K562 (cell line): Measurements from ENCODE around the gene GNPTAB. TPM values are rescaled to one million over a fixed set of nuclear protein-coding genes. Genes with fewer than 3 reads are reported as not detected.
A peak's percentile ranks its signal among the peaks of the same experiment; 100 is the strongest.

Experiments
- BRCA1 ChIP-seq, 2 experiments: fragments of 450-650 bp in 1 of 2; sonication (generic) in 1 of 2; formaldehyde crosslinking in 1 of 2; IDR thresholded peaks; 2 replicates each; pipeline versions ENCODE4 v1.5.0 to v1.6.1; 2017 to 2020; ENCODE audit warnings: mild to moderate bottlenecking in 1 of 2, missing genetic modification reagents in 1 of 2
- POLR3A ChIP-seq: IDR thresholded peaks from 2 replicates; pipeline ENCODE4 v1.6.1; 2011; ENCODE audit warnings: borderline replicate concordance, mild to moderate bottlenecking, moderate library complexity; ENCODE audit not compliant: insufficient read length, insufficient read depth; ENCODE audit errors: extremely low read depth
- polyA plus RNA-seq, 8 experiments: library from polyadenylated mRNA; depleted of rRNA in 4 of 8; stranded (reverse) in 5 of 8; unstranded in 3 of 8; fragments of >200 nt; fragmentation: Nextera tagmentation in 2 of 8; fragmentation: Illumina TruSeq in 1 of 8; extraction: Ambion mirVana in 2 of 8; extraction: Trizol in 1 of 8; gene quantifications; 2 replicates each; pipeline versions ENCODE4 v1.2.1 to v1.2.3, GENCODE V29; 2011 to 2014; ENCODE audit warnings: inconsistent platforms in 1 of 8, missing spikeins in 1 of 8
- total RNA-seq, 7 experiments: library from RNA; depleted of rRNA in 6 of 7; stranded (reverse); fragments of >200 nt in 6 of 7; fragmentation: Illumina TruSeq in 2 of 7; extraction: Trizol in 2 of 7; gene quantifications; 2 replicates each; pipeline versions ENCODE4 v1.2.1 to v1.2.3, GENCODE V29; 2011 to 2021; ENCODE audit warnings: low replicate concordance in 1 of 7
- TF ChIP-seq, protein P1 (sequence below): fragments of 250-450 bp; sonication (Bioruptor Pico); IDR thresholded peaks from 2 replicates; pipeline ENCODE4 v1.5.0; 2021; ENCODE audit warnings: mild to moderate bottlenecking, moderate library complexity
- TF ChIP-seq, protein P2 (sequence below): fragments of 450-650 bp; IDR thresholded peaks from 2 replicates; pipeline ENCODE4 v1.6.1; 2016; ENCODE audit warnings: low read depth
- TF ChIP-seq, protein P3 (sequence below): sonication (generic); formaldehyde crosslinking; IDR thresholded peaks from 2 replicates; pipeline ENCODE4 v1.8.0; 2022; ENCODE audit warnings: mild to moderate bottlenecking, missing genetic modification reagents
- TF ChIP-seq, protein P4 (sequence below): sonication (generic); formaldehyde crosslinking; IDR thresholded peaks from 2 replicates; pipeline ENCODE4 v1.8.0; 2022; ENCODE audit warnings: mild to moderate bottlenecking, missing genetic modification reagents

GNPTAB gene
- total and polyA plus RNA-seq, 9 of the 15 experiments (the other 6 are each of a cell fraction or from before 2014, with no cell fraction given), result 5.9 to 23.2 (median 19.3) TPM

DNA sequence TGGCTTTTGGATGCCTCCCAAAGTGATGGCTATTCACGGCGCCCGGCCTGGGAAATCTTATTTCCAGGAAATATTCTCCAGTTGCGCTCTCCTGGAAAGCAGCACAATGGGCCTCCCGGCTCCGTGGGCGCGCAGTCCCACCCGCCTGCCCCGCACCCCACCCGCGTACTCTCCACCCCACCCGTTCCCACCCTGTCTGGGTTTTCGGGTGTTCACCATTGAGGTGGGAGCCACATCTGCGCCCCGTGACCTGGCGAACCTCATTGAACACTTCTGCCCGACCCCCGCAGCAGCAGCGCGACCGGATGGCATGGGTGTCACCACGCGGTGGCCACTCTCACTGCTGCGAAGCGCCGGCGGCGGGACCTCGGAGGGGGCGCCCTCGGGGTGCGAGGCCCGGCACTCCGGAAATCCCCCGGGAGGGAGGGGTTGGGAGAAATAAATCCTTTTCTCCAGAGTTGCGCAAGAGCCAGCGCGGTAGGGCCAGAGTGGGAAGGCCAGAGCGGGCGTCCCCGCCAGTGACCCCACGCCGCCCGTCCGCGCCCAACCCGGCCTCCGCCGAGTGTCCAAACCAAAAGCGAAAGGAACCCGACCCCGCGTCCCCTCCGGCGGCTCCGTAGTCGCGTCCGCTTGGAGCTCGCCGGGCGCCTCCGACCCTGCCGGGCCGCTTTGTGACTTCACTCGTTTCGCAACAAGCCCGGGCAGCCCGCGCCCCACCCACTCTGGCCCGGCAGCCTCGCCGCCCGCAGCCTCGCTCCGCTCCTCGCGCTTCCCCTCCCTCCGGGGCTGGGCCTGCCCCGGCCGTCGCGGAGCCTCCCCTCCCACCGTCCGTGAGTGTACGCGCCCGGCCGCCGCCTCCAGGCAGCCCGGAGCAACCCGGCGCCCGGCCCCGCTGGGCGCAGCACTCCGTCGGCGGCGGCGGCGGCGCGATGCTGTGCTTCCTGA, 46.4 kb upstream of the GNPTAB start, which contains the start of gene DRAM1 (continued):
- TF ChIP-seq, protein P1, sequence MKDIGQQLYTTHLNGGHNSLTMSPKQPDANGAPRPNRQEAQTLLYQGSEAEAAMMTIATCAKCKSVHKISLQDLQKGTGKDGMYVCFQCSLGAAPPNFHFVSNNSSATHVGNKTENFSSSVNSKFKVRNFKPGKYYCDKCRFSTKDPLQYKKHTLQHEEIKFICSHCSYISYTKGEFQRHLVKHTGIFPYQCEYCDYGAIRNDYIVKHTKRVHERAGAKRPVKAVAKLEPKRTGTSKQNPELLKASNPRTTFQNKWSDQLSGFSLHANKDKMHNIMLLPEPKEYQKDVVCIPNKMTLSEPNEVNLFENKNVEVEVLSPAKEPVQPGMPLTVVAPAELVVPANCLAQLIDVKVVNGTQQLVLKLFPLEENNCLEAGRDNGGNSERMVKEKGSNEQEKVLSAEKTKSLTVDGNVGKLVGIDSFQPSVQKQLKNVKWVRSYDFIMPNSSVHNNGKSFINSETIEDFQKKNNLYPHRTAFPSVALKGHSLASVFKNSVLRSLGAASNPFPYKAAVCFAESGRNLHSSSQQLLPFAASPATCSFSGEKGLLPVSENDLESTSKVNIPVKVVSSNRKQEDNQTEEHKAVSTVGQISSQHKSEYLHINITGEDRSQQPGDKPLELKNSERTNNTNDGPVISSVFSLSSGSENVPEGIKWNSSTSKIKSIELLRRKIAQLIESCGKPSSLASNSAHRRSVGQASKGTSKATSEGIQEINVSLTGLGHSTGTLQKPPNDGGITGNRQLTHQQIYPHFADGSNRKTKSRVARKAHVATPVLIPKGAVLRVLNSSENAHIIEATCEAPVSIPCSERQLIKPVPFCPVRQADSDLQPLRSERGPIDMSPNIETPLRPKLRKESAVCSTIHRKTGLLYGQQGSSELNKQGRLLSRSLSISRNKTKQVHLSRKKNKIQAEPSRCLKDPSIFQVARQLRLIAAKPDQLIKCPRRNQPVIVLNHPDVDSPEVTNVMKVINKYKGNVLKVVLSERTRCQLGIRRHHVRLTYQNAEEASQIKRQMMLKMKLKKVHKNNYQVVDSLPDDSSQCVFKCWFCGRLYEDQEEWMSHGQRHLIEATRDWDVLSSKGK, result no peak
- TF ChIP-seq, protein P2, sequence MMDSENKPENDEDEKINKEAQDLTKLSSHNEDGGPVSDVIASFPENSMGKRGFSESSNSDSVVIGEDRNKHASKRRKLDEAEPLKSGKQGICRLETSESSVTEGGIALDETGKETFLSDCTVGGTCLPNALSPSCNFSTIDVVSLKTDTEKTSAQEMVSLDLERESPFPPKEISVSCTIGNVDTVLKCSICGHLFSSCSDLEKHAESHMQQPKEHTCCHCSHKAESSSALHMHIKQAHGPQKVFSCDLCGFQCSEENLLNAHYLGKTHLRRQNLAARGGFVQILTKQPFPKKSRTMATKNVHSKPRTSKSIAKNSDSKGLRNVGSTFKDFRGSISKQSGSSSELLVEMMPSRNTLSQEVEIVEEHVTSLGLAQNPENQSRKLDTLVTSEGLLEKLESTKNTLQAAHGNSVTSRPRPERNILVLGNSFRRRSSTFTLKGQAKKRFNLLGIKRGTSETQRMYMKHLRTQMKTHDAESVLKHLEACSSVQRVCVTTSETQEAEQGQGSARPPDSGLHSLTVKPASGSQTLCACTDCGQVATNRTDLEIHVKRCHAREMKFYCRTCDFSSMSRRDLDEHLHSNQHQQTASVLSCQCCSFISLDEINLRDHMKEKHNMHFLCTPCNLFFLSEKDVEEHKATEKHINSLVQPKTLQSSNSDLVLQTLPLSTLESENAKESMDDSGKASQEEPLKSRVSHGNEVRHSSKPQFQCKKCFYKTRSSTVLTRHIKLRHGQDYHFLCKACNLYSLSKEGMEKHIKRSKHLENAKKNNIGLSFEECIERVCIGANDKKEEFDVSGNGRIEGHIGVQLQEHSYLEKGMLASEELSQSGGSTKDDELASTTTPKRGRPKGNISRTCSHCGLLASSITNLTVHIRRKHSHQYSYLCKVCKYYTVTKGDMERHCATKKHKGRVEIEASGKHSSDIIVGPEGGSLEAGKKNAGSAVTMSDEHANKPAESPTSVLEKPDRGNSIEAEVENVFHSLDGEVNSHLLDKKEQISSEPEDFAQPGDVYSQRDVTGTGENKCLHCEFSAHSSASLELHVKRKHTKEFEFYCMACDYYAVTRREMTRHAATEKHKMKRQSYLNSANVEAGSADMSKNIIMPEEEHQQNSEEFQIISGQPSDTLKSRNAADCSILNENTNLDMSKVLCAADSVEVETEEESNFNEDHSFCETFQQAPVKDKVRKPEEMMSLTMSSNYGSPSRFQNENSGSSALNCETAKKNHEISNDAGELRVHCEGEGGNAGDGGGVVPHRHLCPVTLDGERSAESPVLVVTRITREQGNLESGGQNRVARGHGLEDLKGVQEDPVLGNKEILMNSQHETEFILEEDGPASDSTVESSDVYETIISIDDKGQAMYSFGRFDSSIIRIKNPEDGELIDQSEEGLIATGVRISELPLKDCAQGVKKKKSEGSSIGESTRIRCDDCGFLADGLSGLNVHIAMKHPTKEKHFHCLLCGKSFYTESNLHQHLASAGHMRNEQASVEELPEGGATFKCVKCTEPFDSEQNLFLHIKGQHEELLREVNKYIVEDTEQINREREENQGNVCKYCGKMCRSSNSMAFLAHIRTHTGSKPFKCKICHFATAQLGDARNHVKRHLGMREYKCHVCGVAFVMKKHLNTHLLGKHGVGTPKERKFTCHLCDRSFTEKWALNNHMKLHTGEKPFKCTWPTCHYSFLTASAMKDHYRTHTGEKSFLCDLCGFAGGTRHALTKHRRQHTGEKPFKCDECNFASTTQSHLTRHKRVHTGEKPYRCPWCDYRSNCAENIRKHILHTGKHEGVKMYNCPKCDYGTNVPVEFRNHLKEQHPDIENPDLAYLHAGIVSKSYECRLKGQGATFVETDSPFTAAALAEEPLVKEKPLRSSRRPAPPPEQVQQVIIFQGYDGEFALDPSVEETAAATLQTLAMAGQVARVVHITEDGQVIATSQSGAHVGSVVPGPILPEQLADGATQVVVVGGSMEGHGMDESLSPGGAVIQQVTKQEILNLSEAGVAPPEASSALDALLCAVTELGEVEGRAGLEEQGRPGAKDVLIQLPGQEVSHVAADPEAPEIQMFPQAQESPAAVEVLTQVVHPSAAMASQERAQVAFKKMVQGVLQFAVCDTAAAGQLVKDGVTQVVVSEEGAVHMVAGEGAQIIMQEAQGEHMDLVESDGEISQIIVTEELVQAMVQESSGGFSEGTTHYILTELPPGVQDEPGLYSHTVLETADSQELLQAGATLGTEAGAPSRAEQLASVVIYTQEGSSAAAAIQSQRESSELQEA, result no peak
- TF ChIP-seq BRCA1 (IDR thresholded peaks at IDR 0.05) (no peak), BRCA1 (CRISPR knock-in tag; IDR thresholded peaks at IDR 0.05) (no peak), POLR3A (no peak)
- TF ChIP-seq, protein P3, sequence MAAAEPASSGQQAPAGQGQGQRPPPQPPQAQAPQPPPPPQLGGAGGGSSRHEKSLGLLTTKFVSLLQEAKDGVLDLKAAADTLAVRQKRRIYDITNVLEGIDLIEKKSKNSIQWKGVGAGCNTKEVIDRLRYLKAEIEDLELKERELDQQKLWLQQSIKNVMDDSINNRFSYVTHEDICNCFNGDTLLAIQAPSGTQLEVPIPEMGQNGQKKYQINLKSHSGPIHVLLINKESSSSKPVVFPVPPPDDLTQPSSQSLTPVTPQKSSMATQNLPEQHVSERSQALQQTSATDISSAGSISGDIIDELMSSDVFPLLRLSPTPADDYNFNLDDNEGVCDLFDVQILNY (CRISPR knock-in tag), result no peak
- TF ChIP-seq, protein P4, sequence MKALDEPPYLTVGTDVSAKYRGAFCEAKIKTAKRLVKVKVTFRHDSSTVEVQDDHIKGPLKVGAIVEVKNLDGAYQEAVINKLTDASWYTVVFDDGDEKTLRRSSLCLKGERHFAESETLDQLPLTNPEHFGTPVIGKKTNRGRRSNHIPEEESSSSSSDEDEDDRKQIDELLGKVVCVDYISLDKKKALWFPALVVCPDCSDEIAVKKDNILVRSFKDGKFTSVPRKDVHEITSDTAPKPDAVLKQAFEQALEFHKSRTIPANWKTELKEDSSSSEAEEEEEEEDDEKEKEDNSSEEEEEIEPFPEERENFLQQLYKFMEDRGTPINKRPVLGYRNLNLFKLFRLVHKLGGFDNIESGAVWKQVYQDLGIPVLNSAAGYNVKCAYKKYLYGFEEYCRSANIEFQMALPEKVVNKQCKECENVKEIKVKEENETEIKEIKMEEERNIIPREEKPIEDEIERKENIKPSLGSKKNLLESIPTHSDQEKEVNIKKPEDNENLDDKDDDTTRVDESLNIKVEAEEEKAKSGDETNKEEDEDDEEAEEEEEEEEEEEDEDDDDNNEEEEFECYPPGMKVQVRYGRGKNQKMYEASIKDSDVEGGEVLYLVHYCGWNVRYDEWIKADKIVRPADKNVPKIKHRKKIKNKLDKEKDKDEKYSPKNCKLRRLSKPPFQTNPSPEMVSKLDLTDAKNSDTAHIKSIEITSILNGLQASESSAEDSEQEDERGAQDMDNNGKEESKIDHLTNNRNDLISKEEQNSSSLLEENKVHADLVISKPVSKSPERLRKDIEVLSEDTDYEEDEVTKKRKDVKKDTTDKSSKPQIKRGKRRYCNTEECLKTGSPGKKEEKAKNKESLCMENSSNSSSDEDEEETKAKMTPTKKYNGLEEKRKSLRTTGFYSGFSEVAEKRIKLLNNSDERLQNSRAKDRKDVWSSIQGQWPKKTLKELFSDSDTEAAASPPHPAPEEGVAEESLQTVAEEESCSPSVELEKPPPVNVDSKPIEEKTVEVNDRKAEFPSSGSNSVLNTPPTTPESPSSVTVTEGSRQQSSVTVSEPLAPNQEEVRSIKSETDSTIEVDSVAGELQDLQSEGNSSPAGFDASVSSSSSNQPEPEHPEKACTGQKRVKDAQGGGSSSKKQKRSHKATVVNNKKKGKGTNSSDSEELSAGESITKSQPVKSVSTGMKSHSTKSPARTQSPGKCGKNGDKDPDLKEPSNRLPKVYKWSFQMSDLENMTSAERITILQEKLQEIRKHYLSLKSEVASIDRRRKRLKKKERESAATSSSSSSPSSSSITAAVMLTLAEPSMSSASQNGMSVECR (CRISPR knock-in tag), result 0 out of 2 replicates have a peak, but pooled peaks have one; percentile 52
